Activated T-cell treated with anti-CD3 and anti-CD28 coated beads, Interleukin-2, amount 50 U/mL, for 1 hour (primary cell): ENCODE data around the gene TTLL12.

Experiments
- DNase-seq: peaks from one replicate; pipeline ENCODE4 v3.0.0-alpha.2; 2020

TTLL12 gene

GRCh38 chr22:43171019-43171491 is 15.9 kb downstream of the TTLL12 start:
- no peak for DNase-seq

- no peak for DNase-seq
These were observed 16.8 kb downstream of the TTLL12 start for GRCh38 chr22:43170131-43170480.

- DNase-seq, result no peak
These were observed 17.4 kb downstream of the TTLL12 start for GRCh38 chr22:43169310-43170130.

- DNase-seq, result no peak
These were observed 18.2 kb downstream of the TTLL12 start for GRCh38 chr22:43168471-43169309.

GRCh38 chr22:43167001-43167589 is 19.8 kb downstream of the TTLL12 start:
- no peak for DNase-seq

- no peak for DNase-seq
These were observed 20.6 kb downstream of the TTLL12 start for GRCh38 chr22:43166132-43166930.

GRCh38 chr22:43164636-43165035 is 22.3 kb downstream of the TTLL12 start:
- no peak for DNase-seq

- DNase-seq, result no peak
These were observed 23.6 kb downstream of the TTLL12 start for GRCh38 chr22:43163241-43163795.

- DNase-seq, result no peak
These were observed 24.4 kb downstream of the TTLL12 start for GRCh38 chr22:43162412-43163150.

- no peak for DNase-seq
These were observed 26.3 kb downstream of the TTLL12 start for GRCh38 chr22:43160497-43161126.

- no peak for DNase-seq
These were observed 27.3 kb downstream of the TTLL12 start for GRCh38 chr22:43159484-43160178.

GRCh38 chr22:43158778-43159483 is 28.0 kb downstream of the TTLL12 start:
- no peak for DNase-seq

- DNase-seq, result no peak
These were observed 28.9 kb downstream of the TTLL12 start for GRCh38 chr22:43157874-43158546.

GRCh38 chr22:43156413-43156812 is 30.5 kb downstream of the TTLL12 start:
- DNase-seq, result no peak

- DNase-seq, result no peak
These were observed 31.1 kb downstream of the TTLL12 start for GRCh38 chr22:43155789-43156188.

- no peak for DNase-seq
These were observed 31.9 kb downstream of the TTLL12 start for GRCh38 chr22:43154887-43155536.

- no peak for DNase-seq
These were observed 33.0 kb downstream of the TTLL12 start for GRCh38 chr22:43153899-43154298.

- peak; percentile 66 for DNase-seq
These were observed 34.4 kb downstream of the TTLL12 start for GRCh38 chr22:43152357-43153071.
